Cardiac muscle cell (in vitro differentiated cells and primary cell): Measurements from ENCODE around the gene SDK2. TPM values are rescaled to one million over a fixed set of nuclear protein-coding genes. Genes with fewer than 3 reads are reported as not detected.

Experiments used
- DNase-seq, 2 donors: peaks; one replicate each; pipeline versions ENCODE4 v3.0.0 to v3.0.0-alpha.2; 2010 to 2017; ENCODE audit warnings: low read depth in 1 of 2, low spot score in 1 of 2
- H3K27ac ChIP-seq: fragments of 200-600 bp; sonication (generic); 2 replicates; pipeline ENCODE4 v1.5.1; 2016
- H3K27me3 ChIP-seq: fragments of 200-600 bp; sonication (generic); 2 replicates; pipeline ENCODE4 v1.6.0; 2016; ENCODE audit warnings: control low read depth
- H3K36me3 ChIP-seq: fragments of 200-600 bp; sonication (generic); 2 replicates; pipeline ENCODE4 v1.5.1; 2016; ENCODE audit warnings: control low read depth
- H3K4me1 ChIP-seq: fragments of 200-600 bp; sonication (generic); 2 replicates; pipeline ENCODE4 v1.8.1; 2017; ENCODE audit warnings: low read depth, mild to moderate bottlenecking, mixed run types
- H3K4me3 ChIP-seq: fragments of 200-600 bp; sonication (generic); 2 replicates; pipeline ENCODE4 v1.5.1; 2016; ENCODE audit warnings: mild to moderate bottlenecking
- H3K9me3 ChIP-seq: fragments of 200-600 bp; sonication (generic); 2 replicates; pipeline ENCODE4 v1.5.1; 2017; ENCODE audit warnings: low read depth, mild to moderate bottlenecking, control low read depth
- polyA plus RNA-seq: library from polyadenylated mRNA; unstranded; fragments of >200 nt; fragmentation: Nextera tagmentation; extraction: Ambion mirVana; gene quantifications from 2 replicates; pipeline ENCODE4 v1.2.1, GENCODE V29; 2016
- total RNA-seq: library from RNA; depleted of rRNA; stranded (reverse); fragments of >200 nt; gene quantifications from 2 replicates; pipeline ENCODE4 v1.2.3, GENCODE V29; 2016
- TF ChIP-seq, protein P1 (sequence below): IDR thresholded peaks from 2 replicates; pipeline ENCODE4 v1.5.1; 2012; ENCODE audit warnings: low read depth, mild to moderate bottlenecking, low read length

SDK2 gene
- total and polyA plus RNA-seq, 2 experiments from 2014 or later = 11.8 to 46.8 TPM

DNA sequence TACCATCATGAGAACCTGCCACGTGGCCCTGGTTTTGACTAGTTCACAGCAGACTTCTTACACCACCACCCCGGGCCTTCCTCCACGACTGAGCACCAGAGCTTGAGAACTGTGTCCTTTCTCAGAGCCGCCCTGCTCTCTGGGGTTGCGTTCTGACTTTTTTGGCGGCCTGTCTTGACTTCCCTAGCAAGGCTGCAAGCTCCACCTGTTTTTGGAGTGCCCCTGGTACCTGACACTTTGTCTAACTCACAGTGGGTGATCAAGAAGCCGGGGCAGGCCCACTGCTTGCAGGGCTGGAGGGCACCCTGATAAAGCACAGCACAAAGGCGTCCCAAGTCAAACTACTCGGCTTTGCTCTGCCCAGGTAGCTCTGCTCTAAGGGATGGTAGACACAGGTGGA is 154.3 kb downstream of the SDK2 start:
- no peaks in the 10 kb centered on the region for H3K36me3 ChIP-seq
- H3K4me3 ChIP-seq = no peak overlapping the region
- no peak overlapping the region for H3K27ac ChIP-seq
- peaks cover 10% of the 10 kb centered on the region for H3K4me1 ChIP-seq
- H3K9me3 ChIP-seq = no peaks in the 10 kb centered on the region
- no peaks in the 10 kb centered on the region for H3K27me3 ChIP-seq
- DNase-seq = no peak
- TF ChIP-seq, protein P1, sequence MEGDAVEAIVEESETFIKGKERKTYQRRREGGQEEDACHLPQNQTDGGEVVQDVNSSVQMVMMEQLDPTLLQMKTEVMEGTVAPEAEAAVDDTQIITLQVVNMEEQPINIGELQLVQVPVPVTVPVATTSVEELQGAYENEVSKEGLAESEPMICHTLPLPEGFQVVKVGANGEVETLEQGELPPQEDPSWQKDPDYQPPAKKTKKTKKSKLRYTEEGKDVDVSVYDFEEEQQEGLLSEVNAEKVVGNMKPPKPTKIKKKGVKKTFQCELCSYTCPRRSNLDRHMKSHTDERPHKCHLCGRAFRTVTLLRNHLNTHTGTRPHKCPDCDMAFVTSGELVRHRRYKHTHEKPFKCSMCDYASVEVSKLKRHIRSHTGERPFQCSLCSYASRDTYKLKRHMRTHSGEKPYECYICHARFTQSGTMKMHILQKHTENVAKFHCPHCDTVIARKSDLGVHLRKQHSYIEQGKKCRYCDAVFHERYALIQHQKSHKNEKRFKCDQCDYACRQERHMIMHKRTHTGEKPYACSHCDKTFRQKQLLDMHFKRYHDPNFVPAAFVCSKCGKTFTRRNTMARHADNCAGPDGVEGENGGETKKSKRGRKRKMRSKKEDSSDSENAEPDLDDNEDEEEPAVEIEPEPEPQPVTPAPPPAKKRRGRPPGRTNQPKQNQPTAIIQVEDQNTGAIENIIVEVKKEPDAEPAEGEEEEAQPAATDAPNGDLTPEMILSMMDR = no peak

DNA sequence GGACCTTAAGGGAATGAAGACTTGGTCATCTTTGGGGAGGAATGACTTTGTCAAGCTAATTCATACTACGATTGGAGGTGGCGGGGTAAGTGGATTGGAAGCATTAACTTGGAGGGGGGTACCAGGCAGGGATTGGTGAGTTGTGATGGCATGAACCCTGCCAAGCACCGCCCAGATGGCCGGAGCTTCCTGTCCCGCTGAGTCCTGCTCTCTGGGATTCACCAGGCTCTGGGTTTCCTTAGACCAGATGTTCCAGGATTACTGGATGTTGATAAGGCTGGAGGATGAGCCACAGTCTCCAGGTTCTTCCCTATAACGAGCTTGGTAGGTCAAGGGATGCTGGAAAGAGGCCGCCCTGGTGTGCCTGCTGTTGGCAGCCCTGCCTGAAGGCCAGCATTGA is 154.9 kb downstream of the SDK2 start:
- no peaks in the 10 kb centered on the region for H3K36me3 ChIP-seq
- TF ChIP-seq, protein P1 = no peak
- H3K27ac ChIP-seq = no peak overlapping the region
- H3K9me3 ChIP-seq = no peaks in the 10 kb centered on the region
- H3K4me3 ChIP-seq = no peak overlapping the region
- H3K4me1 ChIP-seq = peaks cover 10% of the 10 kb centered on the region
- no peaks in the 10 kb centered on the region for H3K27me3 ChIP-seq
- no peak for DNase-seq

- Histone ChIP-seq H3K27me3 (no peaks in the 10 kb centered on the region), H3K27ac (no peak overlapping the region), H3K4me3 (no peak overlapping the region), H3K4me1 (peaks cover 6% of the 10 kb centered on the region), H3K36me3 (no peaks in the 10 kb centered on the region), H3K9me3 (no peaks in the 10 kb centered on the region)
- TF ChIP-seq, protein P1 = no peak
- no peak for DNase-seq
These were observed 159.1 kb downstream of the SDK2 start for GRCh38 chr17:73485130-73485529.

GRCh38 chr17:73482894-73483293 is 161.4 kb downstream of the SDK2 start:
- TF ChIP-seq, protein P1 = no peak
- H3K4me3 ChIP-seq = no peak overlapping the region
- H3K27me3 ChIP-seq = no peaks in the 10 kb centered on the region
- no peaks in the 10 kb centered on the region for H3K9me3 ChIP-seq
- peaks cover 10% of the 10 kb centered on the region for H3K4me1 ChIP-seq
- DNase-seq = no peak
- no peak overlapping the region for H3K27ac ChIP-seq
- no peaks in the 10 kb centered on the region for H3K36me3 ChIP-seq

DNA sequence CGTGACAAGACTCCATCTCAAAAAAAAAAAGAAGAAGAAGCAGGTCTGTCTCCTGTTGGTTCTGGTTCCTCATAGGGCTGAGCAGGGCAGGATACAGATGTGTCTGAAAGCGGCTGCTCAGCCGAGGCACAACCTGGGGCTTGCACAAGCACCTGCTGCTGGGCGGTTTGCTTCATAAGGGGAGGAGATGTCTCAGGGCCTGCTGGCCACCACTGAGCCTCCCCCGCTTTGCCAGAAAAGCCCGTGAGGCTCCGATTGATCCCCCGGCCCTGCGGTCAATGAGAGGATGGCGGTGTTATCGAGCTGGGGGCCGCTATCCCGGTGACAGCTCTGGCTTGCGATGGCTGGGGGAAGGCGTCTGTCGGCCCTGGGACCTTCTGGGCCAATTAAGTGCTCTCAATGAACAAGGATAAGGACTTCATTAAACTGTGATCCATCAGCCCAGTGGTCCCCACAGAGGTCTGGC is 162.0 kb downstream of the SDK2 start:
- Histone ChIP-seq H3K27ac (no peak overlapping the region), H3K4me3 (no peak overlapping the region), H3K27me3 (no peaks in the 10 kb centered on the region), H3K36me3 (no peaks in the 10 kb centered on the region), H3K9me3 (no peaks in the 10 kb centered on the region), H3K4me1 (peaks cover 10% of the 10 kb centered on the region)
- TF ChIP-seq, protein P1 = no peak
- no peak for DNase-seq

- no peaks in the 10 kb centered on the region for H3K27me3 ChIP-seq
- H3K4me3 ChIP-seq = no peak overlapping the region
- H3K36me3 ChIP-seq = no peaks in the 10 kb centered on the region
- H3K9me3 ChIP-seq = no peaks in the 10 kb centered on the region
- TF ChIP-seq, protein P1 = no peak
- H3K27ac ChIP-seq = no peak overlapping the region
- peaks cover 16% of the 10 kb centered on the region for H3K4me1 ChIP-seq
- no peak for DNase-seq
These were observed 162.6 kb downstream of the SDK2 start for GRCh38 chr17:73481676-73482075.
